ENCODE data around the gene ACKR2. TPM values are rescaled to one million over a fixed set of nuclear protein-coding genes. Genes with fewer than 3 reads are reported as not detected.

Gene ACKR2
- total RNA-seq, 1 donor from 2014 or later, result 1.2 TPM

DNA sequence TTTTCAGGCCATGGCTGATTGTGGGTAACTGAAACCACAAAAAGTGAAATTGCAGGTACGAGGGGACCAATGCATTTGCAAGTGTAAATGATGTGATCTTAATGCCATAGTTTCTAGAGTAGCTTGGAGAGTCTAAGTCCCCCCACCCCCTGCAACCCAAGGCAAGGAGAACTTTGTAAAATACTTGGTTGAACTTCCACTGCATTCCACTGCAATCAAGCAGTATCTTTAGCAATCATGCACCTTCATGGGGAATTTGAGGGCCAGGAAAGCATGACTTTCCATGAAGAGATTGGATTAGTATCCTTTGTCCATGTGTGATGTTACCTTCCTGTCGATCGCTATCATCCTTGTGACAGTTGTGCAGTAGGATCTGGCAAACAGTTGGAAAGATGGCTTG, 77.8 kb downstream of the ACKR2 start:
- Mint-ChIP-seq H3K4me1 (no peaks in the 10 kb centered on the region), H3K27me3 (ENCODE audit: low read depth) (peaks cover 6% of the 10 kb centered on the region), H3K27ac (no peak overlapping the region), H3K36me3 (no peaks in the 10 kb centered on the region), H3K4me3 (no peak overlapping the region), H3K9me3 (peaks cover 6% of the 10 kb centered on the region)
- no peak for DNase-seq (ENCODE audit: low spot score in 2 of 2, unreplicated experiment in 2 of 2)
- TF ChIP-seq CTCF (IDR thresholded peaks at IDR 0.05; ENCODE audit: unreplicated experiment), result no peak

DNA sequence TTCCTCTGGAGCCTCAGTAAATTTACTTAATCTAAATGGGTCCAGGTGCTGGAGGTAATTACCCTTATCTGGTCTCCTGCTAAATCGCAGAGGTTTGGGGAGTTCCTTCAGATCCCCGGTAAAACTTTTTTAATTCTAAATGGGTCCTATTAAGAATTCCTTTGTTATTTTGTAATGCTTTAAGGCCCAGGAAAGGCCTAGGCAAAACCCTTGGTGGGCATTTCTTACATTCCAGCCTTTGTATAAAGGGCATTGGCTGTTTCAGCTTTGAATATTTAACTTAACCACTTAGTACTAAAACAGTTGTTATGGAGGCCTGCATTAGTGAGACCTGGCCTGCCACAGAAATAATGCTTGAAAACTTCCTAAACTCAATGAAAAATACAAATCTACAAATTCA, 81.8 kb downstream of the ACKR2 start:
- no peak overlapping the region for H3K27ac Mint-ChIP-seq
- no peak for DNase-seq (ENCODE audit: low spot score in 2 of 2, unreplicated experiment in 2 of 2)
- peaks cover 8% of the 10 kb centered on the region for H3K27me3 Mint-ChIP-seq (ENCODE audit: low read depth)
- H3K4me3 Mint-ChIP-seq, result no peak overlapping the region
- H3K36me3 Mint-ChIP-seq, result no peaks in the 10 kb centered on the region
- H3K4me1 Mint-ChIP-seq, result no peaks in the 10 kb centered on the region
- TF ChIP-seq CTCF (IDR thresholded peaks at IDR 0.05; ENCODE audit: unreplicated experiment), result no peak
- H3K9me3 Mint-ChIP-seq, result peaks cover 6% of the 10 kb centered on the region

GRCh38 chr3:42892169-42892568, 82.9 kb downstream of the ACKR2 start:
- Mint-ChIP-seq H3K27me3 (ENCODE audit: low read depth) (peaks cover 8% of the 10 kb centered on the region), H3K9me3 (peaks cover 6% of the 10 kb centered on the region), H3K27ac (no peak overlapping the region), H3K4me1 (no peaks in the 10 kb centered on the region), H3K36me3 (no peaks in the 10 kb centered on the region), H3K4me3 (no peak overlapping the region)
- no peak for TF ChIP-seq CTCF (IDR thresholded peaks at IDR 0.05; ENCODE audit: unreplicated experiment)
- DNase-seq (ENCODE audit: low spot score in 2 of 2, unreplicated experiment in 2 of 2), result no peak

DNA sequence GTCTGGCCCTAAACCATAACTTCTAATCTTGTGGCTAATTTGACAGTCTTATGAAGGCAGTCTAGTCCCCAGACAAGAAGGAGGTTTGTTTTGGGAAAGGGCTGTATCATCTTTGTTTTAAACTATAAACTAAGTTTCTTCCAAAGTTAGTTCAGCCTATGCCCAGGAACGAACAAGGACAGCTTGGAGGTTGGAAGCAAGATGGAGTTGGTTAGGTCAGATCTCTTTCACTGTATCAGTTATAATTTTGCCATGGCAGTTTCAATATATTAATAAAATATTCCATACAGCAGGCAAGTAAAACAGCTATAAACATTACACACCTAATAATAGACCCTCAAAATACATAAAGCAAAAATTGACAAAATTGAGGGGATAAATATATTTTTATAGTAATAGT, 83.6 kb downstream of the ACKR2 start:
- Mint-ChIP-seq H3K27me3 (ENCODE audit: low read depth) (peaks cover 4% of the 10 kb centered on the region), H3K27ac (no peak overlapping the region), H3K4me3 (no peak overlapping the region), H3K9me3 (peaks cover 6% of the 10 kb centered on the region), H3K4me1 (no peaks in the 10 kb centered on the region), H3K36me3 (no peaks in the 10 kb centered on the region)
- no peak for DNase-seq (ENCODE audit: low spot score in 2 of 2, unreplicated experiment in 2 of 2)
- no peak for TF ChIP-seq CTCF (IDR thresholded peaks at IDR 0.05; ENCODE audit: unreplicated experiment)

- Mint-ChIP-seq H3K36me3 (no peaks in the 10 kb centered on the region), H3K27ac (no peak overlapping the region), H3K4me3 (no peak overlapping the region), H3K4me1 (no peaks in the 10 kb centered on the region), H3K27me3 (ENCODE audit: low read depth) (peaks cover 4% of the 10 kb centered on the region), H3K9me3 (peaks cover 6% of the 10 kb centered on the region)
- DNase-seq (ENCODE audit: low spot score in 2 of 2, unreplicated experiment in 2 of 2), result no peak
- no peak for TF ChIP-seq CTCF (IDR thresholded peaks at IDR 0.05; ENCODE audit: unreplicated experiment)
These were observed 85.7 kb downstream of the ACKR2 start for GRCh38 chr3:42894698-42895579.

All from mesothelial cell of epicardium (in vitro differentiated cells).